GM10266 (cell line): Measurements from ENCODE around the gene DGCR8.

Experiments used
- DNase-seq: peaks from one replicate; pipeline ENCODE4 v3.0.0; 2012; ENCODE audit errors: extremely low spot score
- CTCF ChIP-seq: IDR thresholded peaks from 2 replicates; pipeline ENCODE4 v1.5.1; 2012; ENCODE audit warnings: mild to moderate bottlenecking, low read depth; ENCODE audit not compliant: control insufficient read depth, insufficient read depth; ENCODE audit errors: missing control alignments

The DGCR8 gene

GRCh38 chr22:20093418-20094196 lies 13.6 kb downstream of the DGCR8 start:
- no peak for DNase-seq
- no peak for TF ChIP-seq CTCF

GRCh38 chr22:20094197-20094807 lies 14.3 kb downstream of the DGCR8 start:
- DNase-seq = no peak

GRCh38 chr22:20095521-20095920 lies 15.5 kb downstream of the DGCR8 start:
- no peak for TF ChIP-seq CTCF
- DNase-seq = no peak

More at GRCh38 chr22:20094197-20094807, 14.3 kb downstream of the DGCR8 start:
- no peak for TF ChIP-seq CTCF

GRCh38 chr22:20096574-20097420 lies 16.8 kb downstream of the DGCR8 start:
- no peak for TF ChIP-seq CTCF

GRCh38 chr22:20099099-20099711 lies 19.2 kb downstream of the DGCR8 start:
- no peak for TF ChIP-seq CTCF

More at GRCh38 chr22:20096574-20097420, 16.8 kb downstream of the DGCR8 start:
- no peak for DNase-seq

GRCh38 chr22:20101638-20102037 lies 21.6 kb downstream of the DGCR8 start:
- DNase-seq = no peak
- no peak for TF ChIP-seq CTCF

More at GRCh38 chr22:20099099-20099711, 19.2 kb downstream of the DGCR8 start:
- DNase-seq = no peak
